IgD-negative memory B cell (primary cell): ENCODE results near the gene TMEM87B. TPM values are rescaled to one million over a fixed set of nuclear protein-coding genes. Genes with fewer than 3 reads are reported as not detected.

Experiments
- H3K27ac Mint-ChIP-seq, 3 donors: one replicate each; pipeline ENCODE4 v1.8.0; 2020 to 2022; ENCODE audit warnings: mild to moderate bottlenecking in 3 of 3, mixed read lengths in 3 of 3, moderate library complexity in 1 of 3
- H3K27me3 Mint-ChIP-seq: one replicate; pipeline ENCODE4 v1.8.0; 2021; ENCODE audit warnings: mixed read lengths
- H3K36me3 Mint-ChIP-seq: one replicate; pipeline ENCODE4 v1.8.0; 2020; ENCODE audit warnings: mild to moderate bottlenecking, mixed read lengths
- H3K4me1 Mint-ChIP-seq, 3 donors: one replicate each; pipeline ENCODE4 v1.8.0; 2020 to 2022; ENCODE audit warnings: mixed read lengths in 3 of 3, mild to moderate bottlenecking in 1 of 3
- H3K4me3 Mint-ChIP-seq, 4 donors: one replicate each; pipeline ENCODE4 v1.8.0; 2020 to 2022; ENCODE audit warnings: mild to moderate bottlenecking in 4 of 4, mixed read lengths in 4 of 4, moderate library complexity in 3 of 4
- H3K9me3 Mint-ChIP-seq, 3 donors: one replicate each; pipeline ENCODE4 v1.8.0; 2020 to 2021; ENCODE audit warnings: mixed read lengths in 3 of 3, mild to moderate bottlenecking in 1 of 3
- polyA plus RNA-seq: library from polyadenylated mRNA; unstranded; fragments of 300-500 nt; fragmentation: Illumina TruSeq; gene quantifications from one replicate; pipeline ENCODE4 v1.2.3, GENCODE V29; 2021

The TMEM87B gene
- polyA plus RNA-seq, 1 donor from 2014 or later = 11.0 TPM

- Mint-ChIP-seq H3K27ac (no peak overlapping the region), H3K4me1 (peaks cover 8 to 11% (median 9%) of the 10 kb centered on the region in 3 donors), H3K9me3 (no peaks in the 10 kb centered on the region), H3K36me3 (no peaks in the 10 kb centered on the region), H3K4me3 (no peak overlapping the region), H3K27me3 (peaks cover 3% of the 10 kb centered on the region)
Observed at GRCh38 chr2:112162956-112163355, 107.9 kb downstream of the TMEM87B start.

- peak overlapping the region in 1 of 4 donors; percentile 7 for H3K4me3 Mint-ChIP-seq
- H3K9me3 Mint-ChIP-seq = no peaks in the 10 kb centered on the region
- H3K27ac Mint-ChIP-seq = peak overlapping the region in 2 of 3 donors; percentile 42 to 76
- peaks cover 8 to 11% (median 11%) of the 10 kb centered on the region in 3 donors for H3K4me1 Mint-ChIP-seq
- H3K27me3 Mint-ChIP-seq = peaks cover 3% of the 10 kb centered on the region
- H3K36me3 Mint-ChIP-seq = no peaks in the 10 kb centered on the region
Observed at GRCh38 chr2:112163541-112163981, 108.5 kb downstream of the TMEM87B start.

- Mint-ChIP-seq H3K27ac (no peak overlapping the region), H3K4me1 (peaks cover 0 to 3% (median 1%) of the 10 kb centered on the region in 3 donors), H3K36me3 (no peaks in the 10 kb centered on the region), H3K9me3 (no peaks in the 10 kb centered on the region), H3K4me3 (no peak overlapping the region), H3K27me3 (peaks cover 1% of the 10 kb centered on the region)
Observed at GRCh38 chr2:112164876-112165275, 109.8 kb downstream of the TMEM87B start.

GRCh38 chr2:112165296-112165695, 110.2 kb downstream of the TMEM87B start:
- no peak overlapping the region for H3K4me3 Mint-ChIP-seq
- no peaks in the 10 kb centered on the region for H3K9me3 Mint-ChIP-seq
- H3K27me3 Mint-ChIP-seq = peaks cover 1% of the 10 kb centered on the region
- peaks cover 0 to 2% (median 1%) of the 10 kb centered on the region in 3 donors for H3K4me1 Mint-ChIP-seq
- H3K27ac Mint-ChIP-seq = no peak overlapping the region
- no peaks in the 10 kb centered on the region for H3K36me3 Mint-ChIP-seq

- Mint-ChIP-seq H3K4me1 (peaks cover 0 to 3% (median 0%) of the 10 kb centered on the region in 3 donors), H3K36me3 (peaks cover 2% of the 10 kb centered on the region), H3K4me3 (no peak overlapping the region), H3K27ac (no peak overlapping the region), H3K27me3 (peaks cover 5% of the 10 kb centered on the region), H3K9me3 (no peaks in the 10 kb centered on the region)
Observed at GRCh38 chr2:112166806-112167499, 111.9 kb downstream of the TMEM87B start.

GRCh38 chr2:112168422-112169124, 113.5 kb downstream of the TMEM87B start:
- H3K4me1 Mint-ChIP-seq = peaks cover 0 to 3% (median 0%) of the 10 kb centered on the region in 3 donors
- H3K27ac Mint-ChIP-seq = no peak overlapping the region
- H3K9me3 Mint-ChIP-seq = no peaks in the 10 kb centered on the region
- peaks cover 2% of the 10 kb centered on the region for H3K36me3 Mint-ChIP-seq
- no peak overlapping the region for H3K4me3 Mint-ChIP-seq
- H3K27me3 Mint-ChIP-seq = peaks cover 5% of the 10 kb centered on the region

Other genes with a start within 250 kb of the TMEM87B start
- gene ANAPC1, start 171.1 kb upstream of the TMEM87B start, polyA plus RNA-seq = 20.7 TPM
- gene MERTK, start 156.7 kb upstream of the TMEM87B start, polyA plus RNA-seq = 0.33 TPM
- gene FBLN7, start 83.1 kb downstream of the TMEM87B start, polyA plus RNA-seq = 0.20 TPM
- gene ZC3H8, start 199.8 kb downstream of the TMEM87B start, polyA plus RNA-seq = 18.3 TPM
- gene ZC3H6, start 220.3 kb downstream of the TMEM87B start, polyA plus RNA-seq = 7.5 TPM